Measurements from ENCODE around the gene PTPRM. TPM values are rescaled to one million over a fixed set of nuclear protein-coding genes. Genes with fewer than 3 reads are reported as not detected.

The PTPRM gene
- polyA plus RNA-seq, 1 donor from 2014 or later = 126 TPM

- no peak overlapping the region for H3K9ac ChIP-seq (ENCODE audit: low read length)
- no peak overlapping the region for H3K4me3 ChIP-seq (ENCODE audit: low read length)
- H3K36me3 ChIP-seq (ENCODE audit: insufficient read depth, low read length) = no peaks in the 10 kb centered on the region
- H3F3A ChIP-seq (ENCODE audit: insufficient read depth, low read length, poor library complexity, severe bottlenecking) = no peaks in the 10 kb centered on the region
- H3K4me2 ChIP-seq (ENCODE audit: low read length) = no peak overlapping the region
- no peaks in the 10 kb centered on the region for H3K9me2 ChIP-seq (ENCODE audit: insufficient read depth, low read length)
- H2AFZ ChIP-seq (ENCODE audit: low read depth, low read length) = no peak overlapping the region
- TF ChIP-seq EZH2 (IDR thresholded peaks at IDR 0.05; ENCODE audit: borderline replicate concordance, insufficient read depth, low read length, poor library complexity, severe bottlenecking) = no peak
- TF ChIP-seq TAF1 (IDR thresholded peaks at IDR 0.05; ENCODE audit: low read depth) = no peak
- TF ChIP-seq EP300 (conservative IDR thresholded peaks at IDR 0.05; ENCODE audit: poor library complexity, severe bottlenecking) = no peak
- no peak for TF ChIP-seq SMC3 (conservative IDR thresholded peaks at IDR 0.05; ENCODE audit: poor library complexity)
- no peak for TF ChIP-seq RAD21 (conservative IDR thresholded peaks at IDR 0.05)
- no peak overlapping the region for H3K27ac ChIP-seq (ENCODE audit: low read length)
- H3K9me3 ChIP-seq (ENCODE audit: low read length) = no peaks in the 10 kb centered on the region
- H3K79me2 ChIP-seq (replicated peaks; ENCODE audit: insufficient read depth, low read length) = no peaks in the 10 kb centered on the region
- no peaks in the 10 kb centered on the region for H3K27me3 ChIP-seq (ENCODE audit: insufficient read depth, low read depth, low read length)
- no peaks in the 10 kb centered on the region for H4K20me1 ChIP-seq (ENCODE audit: insufficient read depth)
Observed at GRCh38 chr18:8049147-8049546, 482.0 kb downstream of the PTPRM start.

GRCh38 chr18:8050616-8051329 is 483.7 kb downstream of the PTPRM start:
- Histone ChIP-seq H3K27me3 (ENCODE audit: insufficient read depth, low read depth, low read length) (no peaks in the 10 kb centered on the region), H3K4me2 (ENCODE audit: low read length) (no peak overlapping the region), H3K9me3 (ENCODE audit: low read length) (no peaks in the 10 kb centered on the region), H3K36me3 (ENCODE audit: insufficient read depth, low read length) (no peaks in the 10 kb centered on the region), H3K4me3 (ENCODE audit: low read length) (no peak overlapping the region), H3K79me2 (replicated peaks; ENCODE audit: insufficient read depth, low read length) (no peaks in the 10 kb centered on the region), H3K9me2 (ENCODE audit: insufficient read depth, low read length) (no peaks in the 10 kb centered on the region), H2AFZ (ENCODE audit: low read depth, low read length) (no peak overlapping the region), H3K9ac (ENCODE audit: low read length) (no peak overlapping the region), H3F3A (ENCODE audit: insufficient read depth, low read length, poor library complexity, severe bottlenecking) (no peaks in the 10 kb centered on the region), H4K20me1 (ENCODE audit: insufficient read depth) (no peaks in the 10 kb centered on the region), H3K27ac (ENCODE audit: low read length) (no peak overlapping the region)
- TF ChIP-seq CTCF (IDR thresholded peaks at IDR 0.05; ENCODE audit: poor library complexity, severe bottlenecking) (no peak), POLR2AphosphoS5 (IDR thresholded peaks at IDR 0.05) (no peak), TAF1 (IDR thresholded peaks at IDR 0.05; ENCODE audit: low read depth) (no peak), EZH2 (IDR thresholded peaks at IDR 0.05; ENCODE audit: borderline replicate concordance, insufficient read depth, low read length, poor library complexity, severe bottlenecking) (no peak), MXI1 (conservative IDR thresholded peaks at IDR 0.05; ENCODE audit: poor library complexity, severe bottlenecking) (no peak), REST (IDR thresholded peaks at IDR 0.05; ENCODE audit: borderline replicate concordance) (no peak), EP300 (conservative IDR thresholded peaks at IDR 0.05; ENCODE audit: poor library complexity, severe bottlenecking) (no peak), RAD21 (conservative IDR thresholded peaks at IDR 0.05) (no peak), SMC3 (conservative IDR thresholded peaks at IDR 0.05; ENCODE audit: poor library complexity) (no peak)
